Thoracic aorta (tissue), 2 donors: ENCODE data around the gene CYB5R3. TPM values are rescaled to one million over a fixed set of nuclear protein-coding genes. Genes with fewer than 3 reads are reported as not detected.
A peak's percentile ranks its signal among the peaks of the same experiment; 100 is the strongest.

Source experiments
- ATAC-seq: fragments of 150-250 bp; one replicate; pipeline ENCODE4 v1.8.0; 2017; ENCODE audit warnings: low read depth; ENCODE audit not compliant: insufficient number of reproducible peaks, low FRiP score
- DNase-seq: peaks from one replicate; pipeline ENCODE4 v3.0.0-alpha.2; 2020; ENCODE audit warnings: low spot score
- H3K27ac ChIP-seq, 2 donors: fragments of 200-600 bp; sonication (generic); 1 replicate in 1 of 2; 2 replicates in 1 of 2; pipeline ENCODE4 v1.5.1; 2016; ENCODE audit warnings: mild to moderate bottlenecking in 2 of 2, moderate library complexity in 2 of 2
- H3K27me3 ChIP-seq: fragments of 200-600 bp; sonication (generic); replicated peaks from 2 replicates; pipeline ENCODE4 v1.6.0; 2016; ENCODE audit warnings: mild to moderate bottlenecking; ENCODE audit not compliant: insufficient read depth
- H3K36me3 ChIP-seq: fragments of 200-600 bp; sonication (generic); one replicate; pipeline ENCODE4 v1.5.1; 2016
- H3K4me1 ChIP-seq, 2 donors: fragments of 200-600 bp; sonication (generic); 1 replicate in 1 of 2; 2 replicates in 1 of 2; pipeline versions ENCODE4 v1.5.1 to v1.6.0; 2016; ENCODE audit warnings: low read depth in 2 of 2, mild to moderate bottlenecking in 1 of 2; ENCODE audit not compliant: control insufficient read depth in 1 of 2
- H3K4me3 ChIP-seq: fragments of 200-600 bp; sonication (generic); 2 replicates; pipeline ENCODE4 v1.5.1; 2016; ENCODE audit warnings: mild to moderate bottlenecking
- H3K9me3 ChIP-seq: fragments of 200-600 bp; sonication (generic); 2 replicates; pipeline ENCODE4 v1.5.1; 2016
- CTCF ChIP-seq: fragments of 200-600 bp; sonication (generic); IDR thresholded peaks from one replicate; pipeline ENCODE4 v1.5.1; 2019; ENCODE audit warnings: antibody characterized with exemption
- total RNA-seq, 2 donors: library from RNA; depleted of rRNA; stranded (reverse); fragments of >200 nt; gene quantifications; one replicate each; pipeline versions ENCODE4 v1.1.0 to v1.2.3, GENCODE V29; 2016

CYB5R3 gene
- total RNA-seq, 2 donors from 2014 or later = 209 to 606 TPM

- Histone ChIP-seq H3K4me3 (peak overlapping the region; percentile 93), H3K27me3 (no peaks in the 10 kb centered on the region), H3K27ac (peak overlapping the region; percentile 88 to 91), H3K4me1 (peaks cover 34 to 57% of the 10 kb centered on the region in 2 donors), H3K9me3 (no peaks in the 10 kb centered on the region), H3K36me3 (peaks cover 16% of the 10 kb centered on the region)
- no peak for TF ChIP-seq CTCF
- peak; percentile 79 for ATAC-seq
- DNase-seq = peak; percentile 73
These were observed 33.9 kb downstream of the CYB5R3 start for GRCh38 chr22:42615092-42615859.

GRCh38 chr22:42614312-42615091 is 34.7 kb downstream of the CYB5R3 start, which contains the start of gene POLDIP3:
Gene POLDIP3, minus strand, starts transcription at chr22:42614883. Its CDS starts 26 bp downstream, at chr22:42614857.
- H3K4me1 ChIP-seq = peaks cover 32 to 51% of the 10 kb centered on the region in 2 donors
- H3K27ac ChIP-seq = peak within 1 kb of the TSS; percentile 88 to 91
- H3K36me3 ChIP-seq = peaks cover 9% of the 10 kb centered on the region
- peak; percentile 87 for ATAC-seq
- peak; percentile 26 for TF ChIP-seq CTCF
- peak within 1 kb of the TSS; percentile 93 for H3K4me3 ChIP-seq
- no peaks in the 10 kb centered on the region for H3K27me3 ChIP-seq
- DNase-seq = peak; percentile 94
- H3K9me3 ChIP-seq = no peaks in the 10 kb centered on the region

- ATAC-seq (no peak), DNase-seq (no peak)
- Histone ChIP-seq H3K27me3 (no peaks in the 10 kb centered on the region), H3K4me3 (peak overlapping the region; percentile 93), H3K36me3 (peaks cover 3% of the 10 kb centered on the region), H3K27ac (peak overlapping the region; percentile 88 to 91), H3K4me1 (peaks cover 38 to 57% of the 10 kb centered on the region in 2 donors), H3K9me3 (no peaks in the 10 kb centered on the region)
- no peak for TF ChIP-seq CTCF
These were observed 35.3 kb downstream of the CYB5R3 start for GRCh38 chr22:42613872-42614301.

DNA sequence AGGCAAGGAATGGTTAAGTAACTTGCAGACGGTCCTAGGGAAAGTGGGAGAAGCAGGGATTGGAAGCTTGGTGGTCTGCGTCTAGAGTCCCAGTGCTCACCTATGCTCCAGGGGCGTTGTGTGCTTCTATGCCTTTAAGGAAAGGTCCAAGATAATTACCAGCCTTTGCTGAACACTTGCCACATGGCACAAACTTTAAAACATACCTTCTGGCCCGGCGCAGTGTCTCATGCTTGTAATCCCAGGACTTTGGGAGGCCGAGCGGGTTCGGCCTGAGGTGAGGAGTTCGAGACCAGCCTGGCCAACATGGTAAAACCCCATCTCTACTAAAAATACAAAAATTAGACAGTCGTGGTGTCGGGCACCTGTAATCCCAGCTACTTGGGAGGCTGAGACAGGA is 36.9 kb downstream of the CYB5R3 start:
- Histone ChIP-seq H3K4me3 (no peak overlapping the region), H3K36me3 (no peaks in the 10 kb centered on the region), H3K4me1 (peaks cover 45 to 65% of the 10 kb centered on the region in 2 donors), H3K9me3 (no peaks in the 10 kb centered on the region), H3K27me3 (no peaks in the 10 kb centered on the region), H3K27ac (peak overlapping the region; percentile 9 to 91)
- no peak for DNase-seq
- TF ChIP-seq CTCF = no peak
- no peak for ATAC-seq

GRCh38 chr22:42611051-42611450 is 38.1 kb downstream of the CYB5R3 start:
- ATAC-seq (no peak), DNase-seq (no peak)
- Histone ChIP-seq H3K9me3 (no peaks in the 10 kb centered on the region), H3K27ac (no peak overlapping the region), H3K27me3 (no peaks in the 10 kb centered on the region), H3K4me3 (no peak overlapping the region), H3K4me1 (peaks cover 40 to 54% of the 10 kb centered on the region in 2 donors), H3K36me3 (no peaks in the 10 kb centered on the region)
- TF ChIP-seq CTCF = no peak
